ENCODE data around the gene PLEKHM3. TPM values are rescaled to one million over a fixed set of nuclear protein-coding genes. Genes with fewer than 3 reads are reported as not detected.

PLEKHM3 gene
- total RNA-seq, 1 donor from 2014 or later = 12.5 TPM

GRCh38 chr2:208001924-208002323 is 23.4 kb downstream of the PLEKHM3 start:
- ATAC-seq (ENCODE audit: poor library complexity) = peak; percentile 30
- intact Hi-C loops (cut with DNase I) = no loop called here
- DNase-seq = no peak

GRCh38 chr2:208000701-208001395 is 24.5 kb downstream of the PLEKHM3 start:
- ATAC-seq (ENCODE audit: poor library complexity) (no peak), DNase-seq (no peak)
- intact Hi-C loops (cut with DNase I) = no loop called here

GRCh38 chr2:207996848-207997247 is 28.5 kb downstream of the PLEKHM3 start:
- ATAC-seq (ENCODE audit: poor library complexity) = no peak
- intact Hi-C loops (cut with DNase I) = no loop called here
- DNase-seq = no peak

- intact Hi-C loops (cut with DNase I) = no loop called here
- ATAC-seq (ENCODE audit: poor library complexity) (no peak), DNase-seq (no peak)
Measured at GRCh38 chr2:207995887-207996286, 29.4 kb downstream of the PLEKHM3 start.

GRCh38 chr2:207993151-207993763 is 32.1 kb downstream of the PLEKHM3 start:
- intact Hi-C loops (cut with DNase I) = no loop called here
- DNase-seq (no peak), ATAC-seq (ENCODE audit: poor library complexity) (no peak)

GRCh38 chr2:207991944-207992343 is 33.4 kb downstream of the PLEKHM3 start:
- intact Hi-C loops (cut with DNase I) = no loop called here
- DNase-seq = no peak
- ATAC-seq (ENCODE audit: poor library complexity) = no peak

GRCh38 chr2:207990784-207991183 is 34.5 kb downstream of the PLEKHM3 start:
- no peak for DNase-seq
- no peak for ATAC-seq (ENCODE audit: poor library complexity)
- intact Hi-C loops (cut with DNase I) = no loop called here

- ATAC-seq (ENCODE audit: poor library complexity) = no peak
- intact Hi-C loops (cut with DNase I) = no loop called here
- no peak for DNase-seq
Measured at GRCh38 chr2:207988975-207989374, 36.4 kb downstream of the PLEKHM3 start.

GRCh38 chr2:207987025-207987716 is 38.2 kb downstream of the PLEKHM3 start:
- intact Hi-C loops (cut with DNase I) = no loop called here
- ATAC-seq (ENCODE audit: poor library complexity) (no peak), DNase-seq (no peak)

GRCh38 chr2:207984765-207985480 is 40.4 kb downstream of the PLEKHM3 start:
- DNase-seq = no peak
- intact Hi-C loops (cut with DNase I) = no loop called here
- no peak for ATAC-seq (ENCODE audit: poor library complexity)

GRCh38 chr2:207983641-207984042 is 41.7 kb downstream of the PLEKHM3 start:
- ATAC-seq (ENCODE audit: poor library complexity) = peak; percentile 31

GRCh38 chr2:207978177-207978948 is 47.0 kb downstream of the PLEKHM3 start:
- intact Hi-C loops (cut with DNase I) = loop anchor here (5.0 kb wide), 1 partner anchor 231 kb away; no protein-coding TSS in a partner anchor
- ATAC-seq (ENCODE audit: poor library complexity) (no peak), DNase-seq (no peak)

More at GRCh38 chr2:207983641-207984042, 41.7 kb downstream of the PLEKHM3 start:
- intact Hi-C loops (cut with DNase I) = no loop called here
- no peak for DNase-seq

GRCh38 chr2:207975921-207976320 is 49.4 kb downstream of the PLEKHM3 start:
- ATAC-seq (ENCODE audit: poor library complexity) = no peak
- intact Hi-C loops (cut with DNase I) = loop anchor here (5.0 kb wide), 1 partner anchor 229 kb away; no protein-coding TSS in a partner anchor
- no peak for DNase-seq

- intact Hi-C loops (cut with DNase I) = loop anchor here (5.0 kb wide), 1 partner anchor 207 kb away; the partner anchor contains the start of gene FZD5
- DNase-seq (no peak), ATAC-seq (ENCODE audit: poor library complexity) (no peak)
Measured at GRCh38 chr2:207974216-207974605, 51.1 kb downstream of the PLEKHM3 start.

GRCh38 chr2:207970826-207971180 is 54.5 kb downstream of the PLEKHM3 start:
- intact Hi-C loops (cut with DNase I) = loop anchor here (5.0 kb wide), 1 partner anchor 204 kb away; the partner anchor contains the start of gene FZD5
- ATAC-seq (ENCODE audit: poor library complexity) = no peak
- DNase-seq = no peak

- intact Hi-C loops (cut with DNase I) = loop anchor here (5.0 kb wide), 1 partner anchor 203 kb away; the partner anchor contains the start of gene FZD5
- no peak for DNase-seq
- ATAC-seq (ENCODE audit: poor library complexity) = no peak
Measured at GRCh38 chr2:207970147-207970825, 55.0 kb downstream of the PLEKHM3 start.

- DNase-seq = no peak
- no peak for ATAC-seq (ENCODE audit: poor library complexity)
- intact Hi-C loops (cut with DNase I) = no loop called here
Measured at GRCh38 chr2:207969249-207969648, 56.1 kb downstream of the PLEKHM3 start.

- ATAC-seq (ENCODE audit: poor library complexity) (no peak), DNase-seq (no peak)
- intact Hi-C loops (cut with DNase I) = no loop called here
Measured at GRCh38 chr2:207967121-207967520, 58.2 kb downstream of the PLEKHM3 start.
